PC-3 (cell line): ENCODE measurements around the gene CDH12.

Source experiments
- CTCF ChIP-seq: fragments of 300-600 bp; sonication (generic); conservative IDR thresholded peaks from 2 replicates; pipeline ENCODE4 v1.5.1; 2017; ENCODE audit warnings: antibody characterized with exemption, low read depth, mild to moderate bottlenecking, low read length
- EZH2 ChIP-seq: fragments of 300-600 bp; sonication (generic); IDR thresholded peaks from one replicate; pipeline ENCODE4 v1.6.1; 2017; ENCODE audit warnings: antibody characterized with exemption, mild to moderate bottlenecking, low read length; ENCODE audit not compliant: unreplicated experiment

- no peak for TF ChIP-seq CTCF
- no peak for TF ChIP-seq EZH2
Observed at GRCh38 chr5:21792748-21793147, 1060.4 kb downstream of the CDH12 start.
